CD4-positive, CD25-positive, alpha-beta regulatory T cell (primary cell): Measurements from ENCODE around the gene UNC5A. TPM values are rescaled to one million over a fixed set of nuclear protein-coding genes. Genes with fewer than 3 reads are reported as not detected.
A peak's percentile ranks its signal among the peaks of the same experiment; 100 is the strongest.

Experiments
- ATAC-seq, 2 donors: fragments of 150-1000 bp; cut with Tn5 transposase; one replicate each; pipeline ENCODE4 v1.10.0; 2021; ENCODE audit warnings: low read depth in 2 of 2, moderate number of reproducible peaks in 2 of 2, moderate library complexity in 1 of 2
- DNase-seq, 3 donors: peaks; one replicate each; pipeline versions ENCODE4 v3.0.0 to v3.0.0-alpha.2; 2012 to 2022; ENCODE audit warnings: mixed read lengths in 1 of 3
- H3K27ac ChIP-seq: one replicate; pipeline ENCODE4 v1.7.0; 2013; ENCODE audit warnings: mild to moderate bottlenecking, low read length; ENCODE audit not compliant: insufficient read depth, poor library complexity, severe bottlenecking
- H3K27me3 ChIP-seq: one replicate; pipeline ENCODE4 v1.7.0; 2013; ENCODE audit warnings: low read length; ENCODE audit not compliant: control insufficient read depth, insufficient read depth
- H3K36me3 ChIP-seq: one replicate; pipeline ENCODE4 v1.7.0; 2013; ENCODE audit warnings: mild to moderate bottlenecking, low read length, moderate library complexity; ENCODE audit not compliant: control insufficient read depth, insufficient read depth
- H3K4me1 ChIP-seq: 2 replicates; pipeline ENCODE4 v1.7.0; 2013; ENCODE audit warnings: mild to moderate bottlenecking, low read length; ENCODE audit not compliant: insufficient read depth, control insufficient read depth, poor library complexity, severe bottlenecking
- H3K4me3 ChIP-seq: one replicate; pipeline ENCODE4 v1.7.0; 2013; ENCODE audit warnings: low read depth, mild to moderate bottlenecking, low read length, moderate library complexity
- H3K9me3 ChIP-seq, 2 experiments: 1 replicate in 1 of 2; 2 replicates in 1 of 2; pipeline ENCODE4 v1.7.0; 2013; ENCODE audit warnings: low read length in 2 of 2, mild to moderate bottlenecking in 1 of 2, moderate library complexity in 1 of 2; ENCODE audit not compliant: control insufficient read depth in 2 of 2
- H3K27ac Mint-ChIP-seq, 3 donors: one replicate each; pipeline ENCODE4 v1.8.0; 2020 to 2022; ENCODE audit warnings: mild to moderate bottlenecking in 3 of 3, mixed read lengths in 3 of 3, moderate library complexity in 2 of 3
- H3K27me3 Mint-ChIP-seq: one replicate; pipeline ENCODE4 v1.8.0; 2022; ENCODE audit warnings: mild to moderate bottlenecking, mixed read lengths
- H3K36me3 Mint-ChIP-seq: one replicate; pipeline ENCODE4 v1.8.0; 2020; ENCODE audit warnings: mixed read lengths
- H3K4me1 Mint-ChIP-seq, 4 donors: one replicate each; pipeline ENCODE4 v1.8.0; 2020 to 2022; ENCODE audit warnings: mixed read lengths in 4 of 4, mild to moderate bottlenecking in 1 of 4
- H3K4me3 Mint-ChIP-seq, 4 donors: one replicate each; pipeline ENCODE4 v1.8.0; 2020 to 2022; ENCODE audit warnings: mild to moderate bottlenecking in 4 of 4, mixed read lengths in 4 of 4, moderate library complexity in 3 of 4
- H3K9me3 Mint-ChIP-seq, 7 donors: one replicate each; pipeline ENCODE4 v1.8.0; 2020 to 2022; ENCODE audit warnings: mixed read lengths in 7 of 7, mild to moderate bottlenecking in 3 of 7, moderate library complexity in 2 of 7
- polyA plus RNA-seq, 4 donors: library from polyadenylated mRNA; unstranded; fragments of 300-500 nt; fragmentation: Illumina TruSeq; gene quantifications; one replicate each; pipeline ENCODE4 v1.2.3, GENCODE V29; 2021
- total RNA-seq: library from RNA; stranded (reverse); gene quantifications from one replicate; pipeline ENCODE4 v1.2.3, GENCODE V29; 2022

The UNC5A gene
- total RNA-seq (not detected), polyA plus RNA-seq (not detected)

- DNase-seq (peak; percentile 18 to 64 (median 61)), ATAC-seq (peak in 1 of 2 donors; percentile 26)
- Histone ChIP-seq H3K36me3 (no peaks in the 10 kb centered on the region), H3K27me3 (peaks cover 15% of the 10 kb centered on the region), H3K4me1 (peaks cover 16% of the 10 kb centered on the region), H3K4me3 (no peak within 1 kb of the TSS), H3K9me3 (no peaks in the 10 kb centered on the region), H3K27ac (no peak within 1 kb of the TSS)
- Mint-ChIP-seq H3K36me3 (no peaks in the 10 kb centered on the region), H3K27ac (no peak within 1 kb of the TSS), H3K27me3 (peaks cover 71% of the 10 kb centered on the region), H3K9me3 (peaks cover 0 to 6% (median 0%) of the 10 kb centered on the region in 7 donors), H3K4me1 (peaks cover 0 to 23% (median 9%) of the 10 kb centered on the region in 4 donors), H3K4me3 (peak within 1 kb of the TSS; percentile 53 to 91 (median 84))
These were observed at the start of gene UNC5A for GRCh38 chr5:176810081-176810597. Gene UNC5A, plus strand, starts transcription at chr5:176810559. Its CDS starts 192 bp downstream, at chr5:176810751.

- H3K27me3 Mint-ChIP-seq, result peaks cover 41% of the 10 kb centered on the region
These were observed 48.6 kb upstream of the UNC5A start for GRCh38 chr5:176761755-176762154.

GRCh38 chr5:176762489-176762888 is 47.9 kb upstream of the UNC5A start:
- Mint-ChIP-seq H3K9me3 (peaks cover 0 to 22% (median 11%) of the 10 kb centered on the region in 7 donors), H3K4me3 (no peak overlapping the region)

More at GRCh38 chr5:176761755-176762154, 48.6 kb upstream of the UNC5A start:
- Mint-ChIP-seq H3K4me1 (peaks cover 0 to 4% (median 0%) of the 10 kb centered on the region in 4 donors), H3K27ac (no peak overlapping the region), H3K36me3 (no peaks in the 10 kb centered on the region), H3K4me3 (no peak overlapping the region), H3K9me3 (peaks cover 0 to 22% (median 11%) of the 10 kb centered on the region in 7 donors)
- no peak for ATAC-seq
- Histone ChIP-seq H3K4me3 (no peak overlapping the region), H3K4me1 (no peaks in the 10 kb centered on the region), H3K27me3 (peaks cover 15% of the 10 kb centered on the region), H3K27ac (no peak overlapping the region), H3K36me3 (no peaks in the 10 kb centered on the region), H3K9me3 (peaks cover 12 to 14% of the 10 kb centered on the region in 2 experiments)
- DNase-seq, result no peak

GRCh38 chr5:176765687-176766086 is 44.7 kb upstream of the UNC5A start:
- no peaks in the 10 kb centered on the region for H3K36me3 Mint-ChIP-seq
- no peak overlapping the region for H3K27ac ChIP-seq
- peaks cover 48% of the 10 kb centered on the region for H3K27me3 Mint-ChIP-seq
- no peak overlapping the region for H3K27ac Mint-ChIP-seq
- H3K4me1 ChIP-seq, result no peaks in the 10 kb centered on the region
- H3K4me3 Mint-ChIP-seq, result no peak overlapping the region
- H3K27me3 ChIP-seq, result peaks cover 13% of the 10 kb centered on the region
- H3K4me3 ChIP-seq, result no peak overlapping the region
- H3K36me3 ChIP-seq, result no peaks in the 10 kb centered on the region
- H3K9me3 Mint-ChIP-seq, result peaks cover 0 to 22% (median 9%) of the 10 kb centered on the region in 7 donors
- peaks cover 12 to 14% of the 10 kb centered on the region in 2 experiments for H3K9me3 ChIP-seq
- DNase-seq (no peak), ATAC-seq (no peak)
- H3K4me1 Mint-ChIP-seq, result no peaks in the 10 kb centered on the region

More at GRCh38 chr5:176762489-176762888, 47.9 kb upstream of the UNC5A start:
- Mint-ChIP-seq H3K27me3 (peaks cover 45% of the 10 kb centered on the region), H3K36me3 (no peaks in the 10 kb centered on the region), H3K4me1 (peaks cover 0 to 4% (median 0%) of the 10 kb centered on the region in 4 donors), H3K27ac (no peak overlapping the region)
- Histone ChIP-seq H3K4me3 (no peak overlapping the region), H3K9me3 (peaks cover 12 to 14% of the 10 kb centered on the region in 2 experiments), H3K27me3 (peaks cover 12% of the 10 kb centered on the region), H3K4me1 (no peaks in the 10 kb centered on the region), H3K27ac (no peak overlapping the region), H3K36me3 (no peaks in the 10 kb centered on the region)
- no peak for ATAC-seq
- DNase-seq, result no peak

GRCh38 chr5:176768174-176768970 is 42.0 kb upstream of the UNC5A start:
- Histone ChIP-seq H3K9me3 (peaks cover 12 to 14% of the 10 kb centered on the region in 2 experiments), H3K27me3 (peaks cover 13% of the 10 kb centered on the region), H3K4me3 (no peak overlapping the region), H3K36me3 (no peaks in the 10 kb centered on the region), H3K4me1 (no peaks in the 10 kb centered on the region), H3K27ac (no peak overlapping the region)
- no peak for DNase-seq
- H3K36me3 Mint-ChIP-seq, result no peaks in the 10 kb centered on the region
- H3K4me1 Mint-ChIP-seq, result no peaks in the 10 kb centered on the region
- no peak for ATAC-seq
- H3K9me3 Mint-ChIP-seq, result peaks cover 0 to 22% (median 5%) of the 10 kb centered on the region in 7 donors
- H3K27ac Mint-ChIP-seq, result no peak overlapping the region
- no peak overlapping the region for H3K4me3 Mint-ChIP-seq
- H3K27me3 Mint-ChIP-seq, result peaks cover 55% of the 10 kb centered on the region

- peaks cover 0 to 1% (median 0%) of the 10 kb centered on the region in 4 donors for H3K4me1 Mint-ChIP-seq
- H3K27ac ChIP-seq, result no peak overlapping the region
- H3K4me1 ChIP-seq, result no peaks in the 10 kb centered on the region
- no peak overlapping the region for H3K27ac Mint-ChIP-seq
- ATAC-seq, result no peak
- H3K9me3 Mint-ChIP-seq, result peaks cover 0 to 17% (median 4%) of the 10 kb centered on the region in 7 donors
- no peak overlapping the region for H3K4me3 ChIP-seq
- peaks cover 52% of the 10 kb centered on the region for H3K27me3 Mint-ChIP-seq
- no peak overlapping the region for H3K4me3 Mint-ChIP-seq
- H3K27me3 ChIP-seq, result peaks cover 13% of the 10 kb centered on the region
- DNase-seq, result no peak
- no peaks in the 10 kb centered on the region for H3K36me3 Mint-ChIP-seq
- no peaks in the 10 kb centered on the region for H3K36me3 ChIP-seq
- H3K9me3 ChIP-seq, result peaks cover 7 to 14% of the 10 kb centered on the region in 2 experiments
These were observed 40.4 kb upstream of the UNC5A start for GRCh38 chr5:176769911-176770310.

GRCh38 chr5:176770431-176770830 is 39.9 kb upstream of the UNC5A start:
- Histone ChIP-seq H3K27ac (no peak overlapping the region), H3K4me1 (no peaks in the 10 kb centered on the region), H3K4me3 (no peak overlapping the region), H3K9me3 (peaks cover 3 to 10% of the 10 kb centered on the region in 2 experiments), H3K36me3 (no peaks in the 10 kb centered on the region), H3K27me3 (peaks cover 13% of the 10 kb centered on the region)
- H3K36me3 Mint-ChIP-seq, result no peaks in the 10 kb centered on the region
- no peak overlapping the region for H3K27ac Mint-ChIP-seq
- ATAC-seq, result no peak
- peaks cover 0 to 12% (median 3%) of the 10 kb centered on the region in 7 donors for H3K9me3 Mint-ChIP-seq
- peaks cover 0 to 5% (median 0%) of the 10 kb centered on the region in 4 donors for H3K4me1 Mint-ChIP-seq
- DNase-seq, result no peak
- H3K4me3 Mint-ChIP-seq, result no peak overlapping the region
- peaks cover 52% of the 10 kb centered on the region for H3K27me3 Mint-ChIP-seq
